GM12873 (cell line): Measurements from ENCODE around the gene TAGAP.

Experiments
- TF ChIP-seq, protein P1 (sequence below): IDR thresholded peaks from 2 replicates; pipeline ENCODE4 v1.5.1; 2012; ENCODE audit warnings: low read depth, mild to moderate bottlenecking, moderate library complexity, low read length, control low read depth; ENCODE audit not compliant: insufficient read depth; ENCODE audit errors: missing control alignments

The TAGAP gene

DNA sequence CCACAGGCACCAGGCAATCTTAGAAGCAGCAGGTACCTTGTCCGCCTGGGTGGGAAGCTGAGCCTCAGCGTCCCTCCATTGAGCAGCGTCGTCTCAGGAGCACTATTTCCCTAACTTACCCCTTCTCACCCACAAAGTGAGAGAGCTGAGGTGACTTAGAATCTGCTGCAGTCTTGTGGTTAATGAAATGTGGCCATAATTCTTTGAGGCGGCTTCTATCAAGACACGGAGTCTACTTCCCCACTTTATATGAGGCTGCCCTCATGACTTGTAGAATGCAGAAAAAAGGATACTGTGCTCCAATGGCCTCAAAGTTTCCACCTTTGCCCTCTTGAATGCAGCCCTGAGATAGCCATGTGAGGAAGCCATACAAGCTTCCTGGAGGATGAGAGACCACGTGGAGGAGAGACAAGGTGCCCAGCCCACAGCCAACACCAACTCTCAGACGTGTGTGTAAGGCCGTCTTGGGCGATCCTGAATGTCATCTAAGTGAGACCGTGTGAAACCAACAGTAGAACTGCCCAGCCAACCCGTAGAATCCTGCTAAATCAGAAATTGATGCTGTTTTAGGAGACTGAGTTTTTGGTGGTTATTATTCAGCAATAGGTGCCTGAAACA lies 9.1 kb upstream of the TAGAP start:
- TF ChIP-seq, protein P1, sequence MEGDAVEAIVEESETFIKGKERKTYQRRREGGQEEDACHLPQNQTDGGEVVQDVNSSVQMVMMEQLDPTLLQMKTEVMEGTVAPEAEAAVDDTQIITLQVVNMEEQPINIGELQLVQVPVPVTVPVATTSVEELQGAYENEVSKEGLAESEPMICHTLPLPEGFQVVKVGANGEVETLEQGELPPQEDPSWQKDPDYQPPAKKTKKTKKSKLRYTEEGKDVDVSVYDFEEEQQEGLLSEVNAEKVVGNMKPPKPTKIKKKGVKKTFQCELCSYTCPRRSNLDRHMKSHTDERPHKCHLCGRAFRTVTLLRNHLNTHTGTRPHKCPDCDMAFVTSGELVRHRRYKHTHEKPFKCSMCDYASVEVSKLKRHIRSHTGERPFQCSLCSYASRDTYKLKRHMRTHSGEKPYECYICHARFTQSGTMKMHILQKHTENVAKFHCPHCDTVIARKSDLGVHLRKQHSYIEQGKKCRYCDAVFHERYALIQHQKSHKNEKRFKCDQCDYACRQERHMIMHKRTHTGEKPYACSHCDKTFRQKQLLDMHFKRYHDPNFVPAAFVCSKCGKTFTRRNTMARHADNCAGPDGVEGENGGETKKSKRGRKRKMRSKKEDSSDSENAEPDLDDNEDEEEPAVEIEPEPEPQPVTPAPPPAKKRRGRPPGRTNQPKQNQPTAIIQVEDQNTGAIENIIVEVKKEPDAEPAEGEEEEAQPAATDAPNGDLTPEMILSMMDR = no peak

- TF ChIP-seq, protein P1 = no peak
These were observed 7.9 kb upstream of the TAGAP start for GRCh38 chr6:159052720-159053119.

DNA sequence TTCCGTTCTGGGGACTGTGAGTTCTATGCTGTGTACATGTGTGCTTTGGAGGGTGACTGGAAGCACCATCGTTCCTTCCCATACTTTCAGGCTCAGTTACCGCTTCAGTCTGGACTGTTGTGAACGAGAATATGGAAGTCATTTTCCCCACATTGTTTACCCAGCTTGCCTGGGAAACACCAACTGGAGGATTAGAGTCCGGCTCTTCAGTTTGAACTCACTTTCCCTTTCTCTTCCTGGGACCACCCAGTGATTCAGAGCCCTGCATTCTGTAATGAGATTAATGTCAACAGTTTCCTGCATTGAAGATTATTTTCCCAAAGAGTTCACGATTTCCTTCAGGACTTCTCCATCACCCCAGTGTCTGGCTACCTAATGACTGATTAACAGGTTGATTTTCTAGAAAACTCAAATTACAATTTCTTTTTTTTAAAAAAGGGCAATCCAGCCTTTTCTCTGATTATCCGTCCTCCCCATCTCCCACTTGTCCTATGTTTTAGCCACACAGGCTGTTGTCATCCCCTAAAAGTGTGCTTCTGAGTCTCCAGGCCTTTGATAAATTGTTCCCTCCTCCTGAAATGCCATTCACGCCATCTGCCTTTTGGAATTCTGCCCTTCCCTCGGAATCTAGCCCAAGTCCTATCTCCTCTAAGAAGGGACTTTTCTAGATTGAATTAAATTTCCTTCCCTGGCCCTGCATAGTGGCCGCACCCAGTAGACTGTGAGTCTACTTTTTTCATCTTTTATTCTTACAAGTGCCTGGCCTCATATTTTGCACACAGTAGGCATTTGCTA lies 3.3 kb upstream of the TAGAP start:
- TF ChIP-seq, protein P1 = no peak

DNA sequence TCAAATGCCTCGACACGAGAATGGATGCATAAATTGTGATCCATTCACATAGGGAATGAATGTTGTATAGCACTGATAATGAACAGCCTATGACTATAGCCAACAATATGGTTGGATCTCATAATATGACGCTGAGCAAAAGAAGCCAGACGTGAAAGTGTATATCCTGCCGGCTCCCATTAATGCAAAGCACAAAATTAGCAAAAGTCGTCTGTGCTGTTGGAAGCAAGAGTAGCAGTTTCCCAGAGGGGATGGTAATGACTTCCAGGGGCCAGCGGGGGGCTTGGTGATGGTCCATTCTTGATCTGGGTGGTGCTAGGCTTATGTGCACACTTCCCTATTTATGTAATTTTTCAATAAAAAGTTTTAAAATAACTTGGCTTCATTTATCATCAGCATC lies 1.0 kb upstream of the TAGAP start:
- TF ChIP-seq, protein P1 = no peak

- TF ChIP-seq, protein P1 = no peak
These were observed 844 bp downstream of the TAGAP start for GRCh38 chr6:159043947-159044346.

GRCh38 chr6:159043251-159043650 lies 1.5 kb downstream of the TAGAP start:
- TF ChIP-seq, protein P1 = no peak

GRCh38 chr6:159042826-159043181 lies 2.0 kb downstream of the TAGAP start:
- TF ChIP-seq, protein P1 = no peak
